Neural progenitor cell (in vitro differentiated cells): ENCODE data around the gene POLD4. TPM values are rescaled to one million over a fixed set of nuclear protein-coding genes. Genes with fewer than 3 reads are reported as not detected.

Experiments
- DNase-seq: peaks from one replicate; pipeline ENCODE4 v3.0.0-alpha.2; 2016; ENCODE audit warnings: low spot score
- H2AFZ ChIP-seq: fragments of 200-600 bp; sonication (generic); replicated peaks from 2 replicates; pipeline ENCODE4 v1.6.1; 2016; ENCODE audit warnings: antibody characterized with exemption
- H3F3A ChIP-seq: fragments of 200-600 bp; sonication (generic); 2 replicates; pipeline ENCODE4 v1.6.1; 2016; ENCODE audit warnings: antibody characterized with exemption, low read depth
- H3K27ac ChIP-seq: fragments of 200-600 bp; sonication (generic); 2 replicates; pipeline ENCODE4 v1.5.1; 2016; ENCODE audit warnings: mild to moderate bottlenecking
- H3K27me3 ChIP-seq: fragments of 200-600 bp; sonication (generic); 2 replicates; pipeline ENCODE4 v1.6.1; 2016; ENCODE audit warnings: mild to moderate bottlenecking, moderate library complexity
- H3K36me3 ChIP-seq: fragments of 200-600 bp; sonication (generic); 2 replicates; pipeline ENCODE4 v1.5.1; 2016
- H3K4me1 ChIP-seq: fragments of 200-600 bp; sonication (generic); 2 replicates; pipeline ENCODE4 v1.6.1; 2016; ENCODE audit warnings: mixed run types
- H3K4me2 ChIP-seq: fragments of 200-600 bp; sonication (generic); 2 replicates; pipeline ENCODE4 v1.6.1; 2016
- H3K4me3 ChIP-seq: fragments of 200-600 bp; sonication (generic); 2 replicates; pipeline ENCODE4 v1.5.1; 2016
- H3K79me2 ChIP-seq: fragments of 200-600 bp; sonication (generic); 2 replicates; pipeline ENCODE4 v1.6.1; 2016; ENCODE audit warnings: low read depth
- H3K9ac ChIP-seq: fragments of 200-600 bp; sonication (generic); 2 replicates; pipeline ENCODE4 v1.6.1; 2016
- H3K9me3 ChIP-seq: fragments of 200-600 bp; sonication (generic); 2 replicates; pipeline ENCODE4 v1.5.1; 2016; ENCODE audit warnings: low read depth
- H4K20me1 ChIP-seq: fragments of 200-600 bp; sonication (generic); 2 replicates; pipeline ENCODE4 v1.6.1; 2016; ENCODE audit warnings: low read depth
- H3K27ac Mint-ChIP-seq: 3 replicates; pipeline ENCODE4 v1.8.0; 2021; ENCODE audit warnings: mixed read lengths
- H3K27me3 Mint-ChIP-seq: 2 replicates; pipeline ENCODE4 v1.8.0; 2022; ENCODE audit warnings: low read depth, mild to moderate bottlenecking, inconsistent platforms, moderate library complexity, mixed read lengths; ENCODE audit not compliant: insufficient read depth
- H3K36me3 Mint-ChIP-seq: 3 replicates; pipeline ENCODE4 v1.8.0; 2021; ENCODE audit warnings: mixed read lengths
- H3K4me1 Mint-ChIP-seq: 3 replicates; pipeline ENCODE4 v1.8.0; 2021; ENCODE audit warnings: mixed read lengths
- H3K4me3 Mint-ChIP-seq: 3 replicates; pipeline ENCODE4 v1.8.0; 2021; ENCODE audit warnings: mild to moderate bottlenecking, moderate library complexity, mixed read lengths
- H3K9me3 Mint-ChIP-seq: 3 replicates; pipeline ENCODE4 v1.8.0; 2020; ENCODE audit warnings: mixed read lengths
- EZH2 ChIP-seq: fragments of 200-600 bp; sonication (generic); IDR thresholded peaks from 2 replicates; pipeline ENCODE4 v1.6.1; 2017; ENCODE audit warnings: antibody characterized with exemption, mild to moderate bottlenecking, moderate library complexity
- EZH2phosphoT487 ChIP-seq: fragments of 200-600 bp; sonication (generic); IDR thresholded peaks from 2 replicates; pipeline ENCODE4 v1.6.1; 2017; ENCODE audit warnings: antibody characterized with exemption
- total RNA-seq: library from RNA; depleted of rRNA; stranded (reverse); fragments of >200 nt; gene quantifications from 2 replicates; pipeline ENCODE4 v1.2.3, GENCODE V29; 2015; ENCODE audit warnings: low replicate concordance
- TF ChIP-seq, protein P1 (sequence below): fragments of 200-600 bp; sonication (generic); IDR thresholded peaks from 2 replicates; pipeline ENCODE4 v1.5.1; 2017; ENCODE audit warnings: antibody characterized with exemption, mild to moderate bottlenecking

POLD4 gene
- total RNA-seq, 1 donor from 2014 or later = 1.1 TPM

DNA sequence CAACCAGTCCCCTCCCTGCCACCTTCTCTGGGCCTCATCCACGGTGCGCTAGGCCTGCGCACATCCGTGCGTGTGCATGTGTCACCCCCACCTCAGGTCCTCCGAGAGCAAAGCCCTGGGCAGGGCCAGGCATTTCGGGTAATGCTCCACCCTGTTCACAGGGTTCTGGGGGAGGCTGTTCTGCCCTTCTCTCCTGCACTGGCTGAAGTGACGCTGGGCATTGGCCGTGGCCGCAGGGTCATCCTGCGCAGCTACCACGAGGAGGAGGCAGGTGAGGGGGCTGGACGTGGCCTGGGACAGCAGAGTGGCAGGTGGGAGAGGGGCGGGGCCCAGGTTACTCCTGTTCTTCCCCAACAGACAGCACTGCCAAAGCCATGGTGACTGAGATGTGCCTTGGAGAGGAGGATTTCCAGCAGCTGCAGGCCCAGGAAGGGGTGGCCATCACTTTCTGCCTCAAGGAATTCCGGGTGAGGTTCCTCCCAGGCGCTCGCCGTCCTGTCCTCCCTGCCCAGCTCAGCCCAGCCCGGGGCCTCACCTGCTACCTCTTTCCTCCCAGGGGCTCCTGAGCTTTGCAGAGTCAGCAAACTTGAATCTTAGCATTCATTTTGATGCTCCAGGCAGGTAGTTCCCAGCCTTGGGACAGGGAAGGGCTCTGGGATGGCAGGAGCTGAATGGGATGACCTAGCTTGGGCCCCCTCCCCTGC is 42.4 kb upstream of the POLD4 start:
- peaks cover 10% of the 10 kb centered on the region for H3K36me3 Mint-ChIP-seq
- H3K4me3 Mint-ChIP-seq = no peak overlapping the region
- Histone ChIP-seq H3K4me1 (peaks cover 10% of the 10 kb centered on the region), H3K9me3 (no peaks in the 10 kb centered on the region), H3K4me3 (no peak overlapping the region), H2AFZ (no peak overlapping the region), H3K4me2 (no peak overlapping the region), H3K27ac (no peak overlapping the region), H4K20me1 (peaks cover 14% of the 10 kb centered on the region), H3K79me2 (peaks cover 26% of the 10 kb centered on the region), H3F3A (peaks cover 12% of the 10 kb centered on the region), H3K9ac (no peak overlapping the region), H3K36me3 (no peaks in the 10 kb centered on the region), H3K27me3 (no peaks in the 10 kb centered on the region)
- H3K9me3 Mint-ChIP-seq = no peaks in the 10 kb centered on the region
- no peak for DNase-seq
- H3K4me1 Mint-ChIP-seq = peaks cover 22% of the 10 kb centered on the region
- peaks cover 4% of the 10 kb centered on the region for H3K27me3 Mint-ChIP-seq
- H3K27ac Mint-ChIP-seq = no peak overlapping the region
- TF ChIP-seq EZH2 (no peak), EZH2phosphoT487 (no peak)
- TF ChIP-seq, protein P1, sequence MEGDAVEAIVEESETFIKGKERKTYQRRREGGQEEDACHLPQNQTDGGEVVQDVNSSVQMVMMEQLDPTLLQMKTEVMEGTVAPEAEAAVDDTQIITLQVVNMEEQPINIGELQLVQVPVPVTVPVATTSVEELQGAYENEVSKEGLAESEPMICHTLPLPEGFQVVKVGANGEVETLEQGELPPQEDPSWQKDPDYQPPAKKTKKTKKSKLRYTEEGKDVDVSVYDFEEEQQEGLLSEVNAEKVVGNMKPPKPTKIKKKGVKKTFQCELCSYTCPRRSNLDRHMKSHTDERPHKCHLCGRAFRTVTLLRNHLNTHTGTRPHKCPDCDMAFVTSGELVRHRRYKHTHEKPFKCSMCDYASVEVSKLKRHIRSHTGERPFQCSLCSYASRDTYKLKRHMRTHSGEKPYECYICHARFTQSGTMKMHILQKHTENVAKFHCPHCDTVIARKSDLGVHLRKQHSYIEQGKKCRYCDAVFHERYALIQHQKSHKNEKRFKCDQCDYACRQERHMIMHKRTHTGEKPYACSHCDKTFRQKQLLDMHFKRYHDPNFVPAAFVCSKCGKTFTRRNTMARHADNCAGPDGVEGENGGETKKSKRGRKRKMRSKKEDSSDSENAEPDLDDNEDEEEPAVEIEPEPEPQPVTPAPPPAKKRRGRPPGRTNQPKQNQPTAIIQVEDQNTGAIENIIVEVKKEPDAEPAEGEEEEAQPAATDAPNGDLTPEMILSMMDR = no peak

DNA sequence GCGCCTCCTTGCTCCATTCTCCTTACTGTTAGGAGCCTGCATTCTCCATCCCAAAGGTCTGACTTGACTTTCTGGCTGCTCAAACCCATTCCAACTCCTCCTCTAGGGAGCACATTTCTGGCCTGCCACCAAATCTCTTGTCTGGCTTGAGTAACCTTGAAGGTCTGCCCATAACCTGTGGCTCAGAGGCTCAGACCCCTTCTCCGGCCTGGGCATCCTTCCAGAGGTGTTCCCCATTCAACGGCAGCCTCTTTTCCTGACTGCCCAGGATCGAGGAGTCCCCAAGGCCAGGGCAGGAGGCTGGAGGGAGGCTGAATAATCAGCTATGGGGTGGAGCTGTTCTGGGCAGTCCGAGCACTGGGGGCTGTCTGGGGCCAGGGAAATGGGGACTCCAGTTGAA is 40.6 kb upstream of the POLD4 start:
- Histone ChIP-seq H3F3A (peaks cover 17% of the 10 kb centered on the region), H3K27me3 (no peaks in the 10 kb centered on the region), H4K20me1 (peaks cover 9% of the 10 kb centered on the region), H3K36me3 (no peaks in the 10 kb centered on the region), H3K9ac (no peak overlapping the region), H2AFZ (no peak overlapping the region), H3K9me3 (no peaks in the 10 kb centered on the region), H3K79me2 (peaks cover 24% of the 10 kb centered on the region), H3K4me1 (peaks cover 4% of the 10 kb centered on the region), H3K27ac (no peak overlapping the region), H3K4me2 (no peak overlapping the region), H3K4me3 (no peak overlapping the region)
- Mint-ChIP-seq H3K36me3 (peaks cover 10% of the 10 kb centered on the region), H3K4me1 (peaks cover 26% of the 10 kb centered on the region), H3K27me3 (peaks cover 2% of the 10 kb centered on the region), H3K4me3 (peak overlapping the region; percentile 73), H3K27ac (no peak overlapping the region), H3K9me3 (no peaks in the 10 kb centered on the region)
- DNase-seq = no peak
- TF ChIP-seq EZH2 = no peak
- TF ChIP-seq EZH2phosphoT487 = no peak
- TF ChIP-seq, protein P1 = no peak

DNA sequence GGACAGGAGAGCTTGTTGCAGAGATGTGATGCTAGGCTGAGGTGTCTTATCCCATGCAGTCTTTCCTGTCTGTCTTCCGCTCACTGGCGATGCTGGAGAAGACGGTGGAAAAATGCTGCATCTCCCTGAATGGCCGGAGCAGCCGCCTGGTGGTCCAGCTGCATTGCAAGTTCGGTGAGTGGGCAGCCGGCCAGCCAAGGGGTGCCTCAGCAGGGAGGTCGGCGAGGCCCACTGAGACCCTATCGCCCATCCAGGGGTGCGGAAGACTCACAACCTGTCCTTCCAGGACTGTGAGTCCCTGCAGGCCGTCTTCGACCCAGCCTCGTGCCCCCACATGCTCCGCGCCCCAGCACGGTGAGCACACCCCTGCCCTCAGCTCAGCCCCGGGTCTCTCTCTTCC is 40.1 kb upstream of the POLD4 start:
- Histone ChIP-seq H3K36me3 (no peaks in the 10 kb centered on the region), H4K20me1 (peaks cover 9% of the 10 kb centered on the region), H3F3A (peaks cover 17% of the 10 kb centered on the region), H3K9me3 (no peaks in the 10 kb centered on the region), H3K79me2 (peaks cover 24% of the 10 kb centered on the region), H3K4me3 (no peak overlapping the region), H3K27me3 (no peaks in the 10 kb centered on the region), H3K4me2 (no peak overlapping the region), H2AFZ (no peak overlapping the region), H3K9ac (no peak overlapping the region), H3K27ac (no peak overlapping the region), H3K4me1 (peaks cover 4% of the 10 kb centered on the region)
- Mint-ChIP-seq H3K27ac (no peak overlapping the region), H3K4me3 (peak overlapping the region; percentile 92), H3K27me3 (peaks cover 2% of the 10 kb centered on the region), H3K36me3 (peaks cover 9% of the 10 kb centered on the region), H3K9me3 (no peaks in the 10 kb centered on the region), H3K4me1 (peaks cover 26% of the 10 kb centered on the region)
- no peak for TF ChIP-seq EZH2phosphoT487
- TF ChIP-seq, protein P1 = no peak
- TF ChIP-seq EZH2 = no peak
- DNase-seq = no peak
